Measurements from ENCODE around the gene IQCE.
"Not testable (repeated sequence)": the region's sequence is repeated elsewhere in the genome, so short reads cannot be mapped to it uniquely, and the experiment has no call there.

Gene IQCE

GRCh38 chr7:2601907-2602306, 43.1 kb downstream of the IQCE start:
- no peak for DNase-seq (ENCODE audit: low read depth in 2 of 2)

DNA sequence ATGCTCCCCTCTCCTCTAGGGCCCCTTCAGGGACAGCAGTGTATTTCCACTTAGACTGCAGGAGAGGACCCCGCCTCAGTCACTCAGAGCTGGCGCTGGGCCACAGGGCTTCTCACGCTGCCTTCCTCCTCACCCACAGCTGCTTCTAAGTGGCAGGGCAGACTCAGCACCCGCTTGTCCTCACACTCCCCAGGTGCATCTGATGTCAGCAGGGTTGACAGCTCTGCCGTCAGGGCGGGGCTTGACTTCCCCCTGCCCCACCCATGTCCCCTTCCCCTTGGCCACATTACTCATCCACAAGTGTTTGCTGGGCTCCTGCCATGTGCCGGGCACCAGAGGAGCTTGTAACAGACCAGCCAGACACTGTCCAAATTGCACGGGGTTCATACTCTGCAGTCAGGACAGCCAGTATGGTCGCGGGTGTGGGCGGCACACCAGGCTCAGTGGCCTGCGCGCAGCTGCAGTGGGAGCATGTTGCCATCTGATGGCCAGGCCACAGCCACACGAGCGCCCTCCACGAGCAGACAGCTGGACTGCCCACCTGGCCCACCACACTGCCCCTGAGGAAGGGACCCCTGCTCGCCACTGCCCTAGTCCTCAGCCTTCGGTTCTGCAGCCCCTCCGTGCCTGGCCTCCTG, 43.7 kb downstream of the IQCE start:
- DNase-seq (ENCODE audit: low read depth in 2 of 2) = no peak

DNA sequence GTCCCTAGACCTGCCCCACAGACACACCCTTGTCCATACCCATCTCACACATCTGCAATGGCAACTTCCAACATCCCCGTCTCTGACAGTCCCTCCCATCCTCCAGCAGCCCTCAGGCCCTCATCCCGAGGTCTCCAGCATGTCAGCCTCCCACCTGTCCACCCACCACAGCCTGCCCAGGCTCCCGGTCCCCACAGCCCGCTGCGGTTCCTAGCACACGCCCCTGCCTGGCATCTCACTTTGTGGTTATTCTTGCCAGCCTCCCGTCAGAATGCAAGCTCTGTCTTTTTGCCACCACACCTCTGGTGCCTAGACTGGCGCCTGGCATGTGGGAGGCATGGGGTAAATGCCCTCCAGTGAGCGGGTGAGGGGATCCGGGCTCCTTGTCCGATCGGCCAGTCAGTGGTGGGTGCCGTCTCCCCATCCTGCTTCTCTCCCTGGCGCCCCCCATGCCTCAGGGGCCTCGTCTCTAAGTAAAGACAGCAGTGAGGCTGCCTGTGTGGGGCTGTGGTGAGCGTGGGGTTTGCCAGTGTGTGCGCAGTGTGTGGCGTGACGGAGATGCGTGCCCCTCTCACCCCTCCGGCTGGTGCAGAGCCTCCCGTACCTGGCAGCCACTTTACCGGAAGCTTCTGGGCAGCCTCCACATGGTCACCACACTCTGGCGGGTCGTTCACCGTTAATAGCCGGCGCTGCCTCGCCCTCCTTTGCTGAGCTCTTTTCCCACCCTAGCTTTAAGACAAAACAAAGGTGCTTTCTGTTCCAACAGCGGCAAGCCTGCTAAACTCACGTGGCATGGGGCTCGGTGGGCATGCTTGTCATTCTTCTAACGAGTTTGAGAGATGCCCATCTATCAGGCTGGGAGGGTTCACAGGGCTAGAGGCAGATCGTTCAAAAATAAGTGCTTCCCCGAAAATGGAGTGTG, 44.5 kb downstream of the IQCE start:
- DNase-seq (ENCODE audit: low read depth in 2 of 2) = no peak

GRCh38 chr7:2604608-2605174, 45.9 kb downstream of the IQCE start:
- no peak for DNase-seq (ENCODE audit: low read depth in 2 of 2)

GRCh38 chr7:2605608-2606538, 47.1 kb downstream of the IQCE start:
- DNase-seq (ENCODE audit: low read depth in 2 of 2) = no peak

- no peak for DNase-seq (ENCODE audit: low read depth in 2 of 2)
These were observed 47.8 kb downstream of the IQCE start for GRCh38 chr7:2606539-2606936.

DNA sequence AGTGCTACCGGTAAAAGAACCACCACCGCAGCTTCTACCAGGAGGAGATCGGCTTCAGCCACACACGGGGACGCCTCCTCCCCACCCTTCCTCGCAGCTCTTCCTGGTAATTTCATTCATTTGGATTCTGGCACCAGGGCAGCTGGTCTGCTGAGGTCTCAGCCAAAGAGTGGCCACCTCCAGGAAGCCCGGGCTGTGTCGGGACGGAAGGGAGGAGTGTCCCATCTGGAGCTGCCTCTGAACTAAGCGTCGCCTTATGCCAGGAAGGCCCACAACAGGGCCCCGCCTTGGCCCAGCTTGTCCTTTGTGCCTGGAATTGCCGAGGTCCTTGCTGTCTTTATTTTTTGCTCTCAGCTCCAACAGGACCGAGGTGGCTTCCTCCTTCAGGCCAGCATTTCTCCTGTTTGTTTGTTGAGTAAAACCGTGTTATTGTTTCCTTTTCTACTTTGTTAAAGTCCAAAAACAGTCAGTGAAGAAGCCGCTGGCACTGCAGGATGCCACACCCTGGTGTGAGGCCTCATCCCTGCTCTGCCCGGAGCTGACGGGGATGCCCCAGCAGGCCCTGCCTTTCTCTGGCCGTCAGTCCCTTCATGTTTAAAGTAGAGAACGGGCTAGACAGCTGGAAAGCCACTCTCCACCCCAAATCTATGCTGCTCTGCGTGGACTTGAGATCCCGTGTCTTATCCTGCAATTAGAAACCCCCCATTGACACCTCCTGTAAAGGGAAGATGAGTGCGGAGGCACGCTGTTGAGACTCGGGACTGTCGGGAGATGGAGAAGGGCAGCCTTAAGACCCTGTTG, 48.5 kb downstream of the IQCE start:
- DNase-seq (ENCODE audit: low read depth in 2 of 2) = no peak

DNA sequence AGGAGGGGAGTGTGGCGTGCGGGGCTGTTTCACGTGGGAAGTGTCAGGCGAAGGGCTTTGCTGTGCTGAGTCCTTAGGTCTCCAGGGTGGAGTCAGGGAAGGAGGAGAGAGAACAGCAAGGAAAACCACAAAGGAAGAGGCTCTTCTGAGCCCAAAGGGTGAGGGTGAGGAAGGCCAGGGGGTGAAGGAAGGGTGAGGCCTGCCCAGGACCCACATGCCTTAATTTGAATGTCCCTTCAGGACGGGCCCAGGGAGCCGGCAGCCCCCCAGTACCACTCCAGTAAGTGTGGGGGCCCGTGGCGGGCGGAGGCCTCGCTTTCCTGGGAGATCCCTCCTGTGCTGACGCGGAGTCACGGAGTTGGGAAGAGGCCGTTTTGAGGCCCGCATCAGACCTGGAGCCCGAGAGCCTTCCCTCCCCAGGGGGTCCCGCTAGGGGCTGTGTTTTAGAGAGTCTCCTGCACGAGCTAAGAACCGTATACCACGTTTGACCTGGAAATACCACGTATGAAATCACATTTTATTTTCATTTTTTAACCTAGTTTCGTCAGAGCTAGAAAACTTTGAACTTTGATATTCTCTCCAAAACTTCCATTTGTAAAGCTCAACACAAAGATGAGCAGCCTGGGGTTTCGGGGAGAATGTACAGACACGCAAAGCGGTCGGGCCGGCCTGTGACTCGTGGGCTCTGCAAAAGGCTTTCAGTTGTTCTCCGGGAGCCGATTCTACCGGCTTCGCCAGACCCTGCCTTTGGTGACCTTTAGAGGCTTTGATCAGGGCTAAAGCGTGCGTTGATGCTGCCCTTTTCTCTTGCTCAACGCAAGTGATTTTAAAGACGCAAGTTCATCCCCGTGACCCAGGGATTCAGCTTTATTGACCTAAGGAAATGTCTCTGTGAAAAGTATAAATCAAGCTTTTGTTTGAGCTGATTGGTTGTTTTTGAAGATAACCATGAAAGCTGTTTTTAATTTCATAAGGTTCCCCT, 49.4 kb downstream of the IQCE start:
- DNase-seq (ENCODE audit: low read depth in 2 of 2) = no peak

DNA sequence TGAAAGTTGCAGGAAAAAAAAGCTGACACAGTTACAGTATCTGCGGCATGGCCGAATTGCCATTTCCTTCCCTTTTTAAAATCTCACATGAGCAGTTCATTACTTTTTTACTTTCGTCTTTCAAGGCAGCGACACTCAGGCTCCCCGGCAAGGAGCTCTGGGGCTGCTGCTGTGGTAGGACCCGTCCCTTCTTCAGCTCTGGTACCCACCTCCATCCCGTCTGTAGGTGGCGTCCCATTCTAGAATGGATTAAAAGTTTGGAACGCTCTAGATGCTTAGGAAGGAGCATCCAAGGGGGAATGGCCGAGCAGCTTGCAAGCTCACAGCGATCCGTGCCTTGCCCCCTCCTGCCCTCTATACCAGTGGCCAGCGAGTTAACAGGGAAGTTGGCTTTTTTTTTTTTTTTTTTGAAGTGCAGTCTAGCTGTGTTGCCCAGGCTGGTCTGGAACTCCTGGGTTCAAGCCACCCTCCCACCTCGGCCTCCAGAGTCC, 50.2 kb downstream of the IQCE start:
- DNase-seq (ENCODE audit: low read depth in 2 of 2) = no peak

DNA sequence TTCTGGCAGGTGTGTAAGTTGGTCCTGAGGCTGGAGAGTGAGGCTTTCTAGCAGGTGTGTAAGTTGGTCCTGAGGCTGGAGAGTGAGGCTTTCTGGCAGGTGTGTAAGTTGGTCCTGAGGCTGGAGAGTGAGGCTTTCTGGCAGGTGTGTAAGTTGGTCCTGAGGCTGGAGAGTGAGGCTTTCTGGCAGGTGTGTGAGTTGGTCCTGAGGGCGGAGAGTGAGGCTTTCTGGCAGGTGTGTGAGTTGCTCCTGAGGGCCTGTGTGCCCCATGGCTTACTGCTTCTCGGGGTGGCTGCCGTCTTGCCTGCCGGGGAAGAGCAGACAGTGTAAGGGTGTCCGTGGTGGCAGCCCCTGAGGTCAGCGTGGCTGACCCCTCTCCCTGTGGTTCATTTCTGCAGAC, 50.9 kb downstream of the IQCE start:
- DNase-seq (ENCODE audit: low read depth in 2 of 2) = not testable (repeated sequence)

DNA sequence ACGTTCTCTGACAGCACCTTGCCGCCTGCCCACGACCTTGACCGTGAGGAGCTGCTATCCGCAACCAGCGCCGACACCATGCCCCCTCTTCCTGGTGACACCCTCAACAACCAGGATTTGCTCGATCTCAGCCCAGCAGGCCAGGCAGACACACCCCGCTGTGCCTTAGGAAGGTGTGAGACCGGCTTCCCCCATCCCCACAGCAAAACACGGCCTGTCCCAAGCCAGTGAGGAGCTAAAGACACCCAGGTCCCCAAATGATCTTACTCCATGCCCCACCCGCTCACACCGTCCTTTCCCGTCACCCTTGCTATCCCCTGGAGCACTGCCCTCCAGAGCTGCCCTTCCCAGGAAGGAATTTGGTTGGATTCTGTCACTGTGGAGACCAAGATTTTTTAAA, 51.7 kb downstream of the IQCE start:
- DNase-seq (ENCODE audit: low read depth in 2 of 2) = no peak

DNA sequence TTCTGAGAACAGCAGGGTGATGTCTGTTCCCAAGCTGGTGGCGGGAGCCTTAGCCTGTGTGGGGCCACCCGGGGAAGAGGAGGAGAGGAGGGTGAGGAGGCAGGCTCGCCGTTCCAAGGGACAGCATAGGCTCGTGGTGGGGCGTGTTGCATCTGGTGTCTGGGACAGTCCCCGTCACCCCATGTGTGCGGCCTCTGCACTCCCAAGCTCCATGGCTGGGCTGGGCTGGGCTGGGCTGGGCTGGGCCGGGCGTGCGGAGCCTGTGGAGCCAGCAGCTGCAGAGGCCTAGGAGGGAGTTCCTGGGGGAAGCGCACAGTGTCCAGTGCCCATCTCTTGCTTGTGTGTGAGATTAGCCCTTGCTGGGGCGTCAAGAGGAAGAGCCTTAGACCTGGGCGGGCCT, 52.1 kb downstream of the IQCE start:
- DNase-seq (ENCODE audit: low read depth in 2 of 2) = no peak

- DNase-seq (ENCODE audit: low read depth in 2 of 2) = no peak
These were observed 52.6 kb downstream of the IQCE start for GRCh38 chr7:2611401-2611800.

DNA sequence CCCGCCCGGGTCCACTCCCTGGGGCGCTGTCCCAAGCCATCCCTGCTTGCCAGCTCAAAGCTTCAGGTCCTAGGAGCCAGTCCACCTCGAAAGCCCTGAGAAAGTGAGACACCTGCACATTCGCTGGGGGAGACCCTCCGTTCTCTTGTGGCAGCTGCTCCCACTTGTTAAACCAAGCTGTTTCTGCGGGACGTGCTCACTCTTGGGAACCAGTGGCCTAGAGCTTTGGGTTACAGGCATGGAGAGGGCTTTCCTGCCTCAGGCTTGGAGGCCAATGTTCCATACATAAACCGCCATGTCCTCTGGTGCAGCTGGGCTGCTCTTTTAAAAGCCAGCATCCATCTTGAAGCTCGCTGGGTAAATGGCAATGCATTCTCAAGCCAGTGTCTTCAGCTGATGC, 53.1 kb downstream of the IQCE start:
- DNase-seq (ENCODE audit: low read depth in 2 of 2) = no peak

DNA sequence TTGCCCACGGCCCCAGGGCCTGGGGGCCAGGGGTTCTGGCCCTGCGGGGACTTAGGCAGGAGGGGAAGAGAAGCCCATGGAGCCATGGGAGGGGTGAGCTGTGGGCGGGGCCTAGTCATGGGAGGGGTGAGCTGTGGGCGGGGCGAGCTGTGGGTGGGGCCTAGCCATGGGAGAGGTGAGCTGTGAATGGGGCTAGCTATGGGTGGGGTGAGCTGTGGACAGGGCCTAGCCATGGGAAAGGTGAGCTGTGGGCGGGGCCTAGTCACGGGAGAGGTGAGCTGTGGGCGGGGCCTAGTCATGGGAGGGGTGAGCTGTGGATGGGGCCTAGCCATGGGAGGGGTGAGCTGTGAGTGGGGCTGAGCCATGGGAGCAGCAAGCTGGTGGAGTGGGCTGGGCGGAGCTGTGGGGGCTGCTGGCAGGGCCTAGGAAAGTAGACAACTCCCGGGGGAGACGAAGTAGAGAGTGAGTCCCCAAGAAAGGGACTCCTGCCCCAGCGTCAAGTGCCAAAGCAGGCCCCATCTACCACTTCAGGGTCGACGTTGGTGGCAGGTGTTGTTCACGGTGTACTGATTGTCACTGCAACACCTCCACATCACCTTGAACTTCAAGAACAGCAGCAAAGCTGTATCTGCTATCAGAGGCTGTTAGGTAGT, 53.8 kb downstream of the IQCE start:
- no peak for DNase-seq (ENCODE audit: low read depth in 2 of 2)

DNA sequence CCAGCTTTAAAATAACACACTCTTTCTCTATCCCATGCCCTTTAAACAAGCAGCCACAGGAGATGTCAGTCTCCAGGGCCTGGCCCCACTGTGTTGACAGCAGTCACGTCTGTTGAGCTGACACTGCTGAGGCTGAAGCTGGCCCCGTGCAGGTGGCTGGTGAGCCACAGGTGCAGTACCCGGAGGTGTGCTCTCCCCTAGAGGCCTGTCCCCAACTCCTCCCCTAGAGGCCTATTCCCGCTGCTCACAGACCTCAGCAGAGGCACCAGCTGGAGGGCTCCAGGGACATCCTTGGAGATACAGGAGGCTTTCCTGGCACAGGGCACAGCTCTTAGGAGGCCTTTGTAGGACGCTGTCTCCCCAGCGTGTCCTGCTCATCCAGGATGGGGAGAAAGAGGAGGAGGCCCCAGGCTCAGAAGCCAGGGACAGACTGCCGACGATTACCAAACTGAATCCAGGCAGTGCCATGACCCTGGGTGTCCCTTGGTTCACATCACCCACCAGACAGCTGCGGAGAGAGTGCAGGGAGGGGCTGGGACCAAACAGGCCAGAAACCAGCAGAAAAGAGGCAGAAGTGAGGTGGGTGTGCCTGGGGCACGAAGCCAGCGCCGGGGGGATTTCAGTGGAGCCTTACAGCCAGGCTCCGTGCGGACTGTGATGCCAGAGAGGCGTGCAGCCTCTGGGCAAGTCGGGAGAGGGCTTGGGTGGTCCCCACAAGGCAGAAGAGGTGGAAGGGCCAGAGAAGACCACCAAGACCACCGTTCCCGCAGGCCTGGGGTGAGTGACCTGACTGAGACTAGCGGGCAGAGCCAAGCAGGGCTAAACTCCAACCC, 54.5 kb downstream of the IQCE start:
- DNase-seq (ENCODE audit: low read depth in 2 of 2) = no peak

- no peak for DNase-seq (ENCODE audit: low read depth in 2 of 2)
These were observed 55.3 kb downstream of the IQCE start for GRCh38 chr7:2613931-2614600.

Data from stimulated activated CD8-positive, alpha-beta memory T cell treated with anti-CD3 and anti-CD28 coated beads, Interleukin-15, amount 100 ng/mL, for 4 hours (primary cell).